ENCODE results near the gene MEIOB. TPM values are rescaled to one million over a fixed set of nuclear protein-coding genes. Genes with fewer than 3 reads are reported as not detected.

MEIOB gene
- total RNA-seq, 1 experiment from 2014 or later = not detected

DNA sequence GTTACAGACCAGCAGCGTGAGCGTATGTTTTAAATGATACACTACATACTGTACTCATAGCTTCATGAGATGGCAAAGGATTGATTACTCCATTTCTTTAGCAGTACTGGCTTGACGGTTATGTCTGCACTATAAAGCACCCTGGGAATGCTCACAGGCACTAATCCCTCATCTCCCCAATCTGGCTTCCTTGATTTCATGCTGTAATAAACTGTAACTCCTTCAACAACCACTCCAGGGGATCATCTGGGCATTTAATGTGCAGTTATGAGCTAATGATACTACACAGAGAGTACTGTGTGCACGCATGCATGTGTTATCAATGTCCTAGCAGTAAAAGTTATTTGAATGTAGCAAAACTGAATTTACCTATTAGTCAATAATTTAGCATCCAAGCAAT, 20.2 kb downstream of the MEIOB start:
- no peak overlapping the region for H3K27ac Mint-ChIP-seq (ENCODE audit: low read depth, unreplicated experiment)
- H3K4me3 Mint-ChIP-seq (ENCODE audit: unreplicated experiment) = no peak overlapping the region
- no peak for DNase-seq (ENCODE audit: unreplicated experiment)
- TF ChIP-seq, protein P1, sequence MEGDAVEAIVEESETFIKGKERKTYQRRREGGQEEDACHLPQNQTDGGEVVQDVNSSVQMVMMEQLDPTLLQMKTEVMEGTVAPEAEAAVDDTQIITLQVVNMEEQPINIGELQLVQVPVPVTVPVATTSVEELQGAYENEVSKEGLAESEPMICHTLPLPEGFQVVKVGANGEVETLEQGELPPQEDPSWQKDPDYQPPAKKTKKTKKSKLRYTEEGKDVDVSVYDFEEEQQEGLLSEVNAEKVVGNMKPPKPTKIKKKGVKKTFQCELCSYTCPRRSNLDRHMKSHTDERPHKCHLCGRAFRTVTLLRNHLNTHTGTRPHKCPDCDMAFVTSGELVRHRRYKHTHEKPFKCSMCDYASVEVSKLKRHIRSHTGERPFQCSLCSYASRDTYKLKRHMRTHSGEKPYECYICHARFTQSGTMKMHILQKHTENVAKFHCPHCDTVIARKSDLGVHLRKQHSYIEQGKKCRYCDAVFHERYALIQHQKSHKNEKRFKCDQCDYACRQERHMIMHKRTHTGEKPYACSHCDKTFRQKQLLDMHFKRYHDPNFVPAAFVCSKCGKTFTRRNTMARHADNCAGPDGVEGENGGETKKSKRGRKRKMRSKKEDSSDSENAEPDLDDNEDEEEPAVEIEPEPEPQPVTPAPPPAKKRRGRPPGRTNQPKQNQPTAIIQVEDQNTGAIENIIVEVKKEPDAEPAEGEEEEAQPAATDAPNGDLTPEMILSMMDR (IDR thresholded peaks at IDR 0.05; ENCODE audit: unreplicated experiment) = no peak
- ChIA-PET CTCF (interaction anchor here (0.6 kb wide), 1 partner anchor 18 kb away, joined by 3 read pairs; no protein-coding TSS in a partner anchor), POLR2A (no interaction called here)
- no peaks in the 10 kb centered on the region for H3K9me3 Mint-ChIP-seq (ENCODE audit: unreplicated experiment)
- H3K4me1 Mint-ChIP-seq (ENCODE audit: insufficient read depth, unreplicated experiment) = no peaks in the 10 kb centered on the region
- intact Hi-C loops (cut with micrococcal nuclease) = no loop called here
- peaks cover 12% of the 10 kb centered on the region for H3K27me3 Mint-ChIP-seq (ENCODE audit: insufficient read depth, unreplicated experiment)
- no peaks in the 10 kb centered on the region for H3K36me3 Mint-ChIP-seq (ENCODE audit: insufficient read depth, unreplicated experiment)
- no TSS peak for BruUV-seq (replicated peaks)

GRCh38 chr16:1850981-1851380, 21.0 kb downstream of the MEIOB start:
- TF ChIP-seq, protein P1 (IDR thresholded peaks at IDR 0.05; ENCODE audit: unreplicated experiment) = no peak
- no peak overlapping the region for H3K27ac Mint-ChIP-seq (ENCODE audit: low read depth, unreplicated experiment)
- intact Hi-C loops (cut with micrococcal nuclease) = no loop called here
- no TSS peak for BruUV-seq (replicated peaks)
- no peaks in the 10 kb centered on the region for H3K4me1 Mint-ChIP-seq (ENCODE audit: insufficient read depth, unreplicated experiment)
- peaks cover 9% of the 10 kb centered on the region for H3K27me3 Mint-ChIP-seq (ENCODE audit: insufficient read depth, unreplicated experiment)
- ChIA-PET CTCF (no interaction called here), POLR2A (no interaction called here)
- no peaks in the 10 kb centered on the region for H3K36me3 Mint-ChIP-seq (ENCODE audit: insufficient read depth, unreplicated experiment)
- DNase-seq (ENCODE audit: unreplicated experiment) = no peak
- no peaks in the 10 kb centered on the region for H3K9me3 Mint-ChIP-seq (ENCODE audit: unreplicated experiment)
- no peak overlapping the region for H3K4me3 Mint-ChIP-seq (ENCODE audit: unreplicated experiment)

- H3K36me3 Mint-ChIP-seq (ENCODE audit: insufficient read depth, unreplicated experiment) = no peaks in the 10 kb centered on the region
- BruUV-seq (replicated peaks) = no TSS peak
- TF ChIP-seq, protein P1 (IDR thresholded peaks at IDR 0.05; ENCODE audit: unreplicated experiment) = no peak
- no peak overlapping the region for H3K4me3 Mint-ChIP-seq (ENCODE audit: unreplicated experiment)
- DNase-seq (ENCODE audit: unreplicated experiment) = no peak
- H3K9me3 Mint-ChIP-seq (ENCODE audit: unreplicated experiment) = no peaks in the 10 kb centered on the region
- ChIA-PET POLR2A (no interaction called here), CTCF (interaction anchor here (1.4 kb wide), 1 partner anchor 17 kb away, joined by 8 read pairs; no protein-coding TSS in a partner anchor)
- no peaks in the 10 kb centered on the region for H3K4me1 Mint-ChIP-seq (ENCODE audit: insufficient read depth, unreplicated experiment)
- no peaks in the 10 kb centered on the region for H3K27me3 Mint-ChIP-seq (ENCODE audit: insufficient read depth, unreplicated experiment)
- H3K27ac Mint-ChIP-seq (ENCODE audit: low read depth, unreplicated experiment) = no peak overlapping the region
- intact Hi-C loops (cut with micrococcal nuclease) = no loop called here
Measured at GRCh38 chr16:1846416-1846815, 25.5 kb downstream of the MEIOB start.

DNA sequence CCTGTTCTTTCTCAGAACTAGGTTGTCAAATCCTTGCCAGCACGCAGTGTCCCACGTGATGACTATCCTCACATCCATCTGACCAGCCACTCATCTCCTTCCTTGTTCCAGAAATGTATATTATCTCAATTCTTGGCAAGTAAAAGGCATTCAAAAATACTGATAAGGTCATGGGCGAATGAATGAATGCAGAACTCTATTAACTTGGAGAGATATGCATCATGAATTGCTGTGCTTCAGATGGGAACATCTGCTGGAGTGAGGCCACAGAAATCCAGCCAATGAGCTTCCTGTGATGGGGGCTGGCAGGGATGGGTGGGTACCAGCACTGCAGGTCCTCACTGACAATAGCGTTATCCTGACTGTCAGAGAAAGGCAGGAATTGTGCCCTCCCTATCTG, 26.0 kb downstream of the MEIOB start:
- H3K4me3 Mint-ChIP-seq (ENCODE audit: unreplicated experiment) = no peak overlapping the region
- no peak for DNase-seq (ENCODE audit: unreplicated experiment)
- TF ChIP-seq, protein P1 (IDR thresholded peaks at IDR 0.05; ENCODE audit: unreplicated experiment) = no peak
- ChIA-PET POLR2A (interaction anchor here (0.5 kb wide), 1 partner anchor 128 kb away, joined by 3 read pairs; no protein-coding TSS in a partner anchor), CTCF (interaction anchor here (1.4 kb wide), 1 partner anchor 17 kb away, joined by 8 read pairs; no protein-coding TSS in a partner anchor)
- intact Hi-C loops (cut with micrococcal nuclease) = no loop called here
- no TSS peak for BruUV-seq (replicated peaks)
- H3K4me1 Mint-ChIP-seq (ENCODE audit: insufficient read depth, unreplicated experiment) = no peaks in the 10 kb centered on the region
- no peaks in the 10 kb centered on the region for H3K27me3 Mint-ChIP-seq (ENCODE audit: insufficient read depth, unreplicated experiment)
- no peaks in the 10 kb centered on the region for H3K9me3 Mint-ChIP-seq (ENCODE audit: unreplicated experiment)
- no peak overlapping the region for H3K27ac Mint-ChIP-seq (ENCODE audit: low read depth, unreplicated experiment)
- no peaks in the 10 kb centered on the region for H3K36me3 Mint-ChIP-seq (ENCODE audit: insufficient read depth, unreplicated experiment)
